CD4-positive, alpha-beta T cell treated with Interleukin-15 for 4 hours (primary cell): ENCODE data around the gene PDGFB.
"Not testable (repeated sequence)": the region's sequence is repeated elsewhere in the genome, so short reads cannot be mapped to it uniquely, and the experiment has no call there.

Experiments
- DNase-seq: peaks from one replicate; pipeline ENCODE4 v3.0.0-alpha.2; 2020; ENCODE audit warnings: low spot score

The PDGFB gene

DNA sequence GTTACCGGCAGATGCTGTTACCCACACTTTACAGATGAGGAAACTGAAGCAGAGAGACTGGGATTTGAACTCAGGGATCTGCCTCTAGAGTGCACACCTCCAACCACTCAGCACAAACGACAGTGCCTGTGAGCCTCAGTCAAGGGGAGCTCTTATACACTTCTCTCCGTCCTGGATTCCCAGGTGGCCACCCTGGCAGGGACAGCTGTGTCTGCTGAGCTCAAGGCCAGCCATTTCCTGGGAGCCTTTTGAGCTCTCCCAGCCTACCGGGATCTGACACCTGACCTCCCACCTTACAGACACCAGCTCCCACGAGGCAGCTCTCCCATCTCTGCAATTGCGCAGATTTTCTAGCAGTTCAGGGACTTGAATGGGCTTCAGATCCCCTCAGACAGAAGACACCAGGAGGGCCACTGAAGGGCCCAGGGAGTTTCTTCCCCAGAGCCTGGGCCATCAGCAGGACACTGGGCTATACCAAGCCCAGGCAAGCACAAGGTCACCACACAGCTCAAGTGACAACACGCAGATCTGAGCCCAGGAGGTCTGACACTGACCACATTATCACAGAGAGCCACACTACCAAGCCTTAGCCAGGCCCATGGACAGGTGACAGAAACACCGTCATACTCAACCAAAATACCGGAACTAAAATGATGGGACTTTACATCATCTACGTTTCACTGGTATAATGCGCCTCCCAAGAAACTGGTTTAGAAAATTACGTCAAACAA lies 17.1 kb downstream of the PDGFB start:
- no peak for DNase-seq

DNA sequence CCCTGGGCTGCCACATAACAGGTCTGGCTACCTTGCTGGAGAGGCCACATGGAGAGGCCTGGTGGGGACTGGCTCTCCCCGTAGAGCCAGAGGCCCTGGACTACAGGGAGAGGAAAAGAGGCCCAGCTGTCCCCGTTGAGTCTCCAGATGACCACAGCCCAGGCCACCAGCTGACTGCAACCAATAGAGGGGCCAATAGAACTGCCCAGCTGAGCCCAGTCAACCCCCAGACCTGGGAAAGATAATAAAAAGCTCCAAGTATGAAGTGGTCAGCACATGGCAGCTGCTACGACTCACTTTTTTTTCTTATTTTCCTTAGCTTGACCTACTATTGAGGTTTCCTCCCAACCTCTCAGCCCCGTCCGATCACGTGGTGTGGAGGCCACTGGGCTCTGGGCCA lies 18.4 kb downstream of the PDGFB start:
- DNase-seq: no peak

DNA sequence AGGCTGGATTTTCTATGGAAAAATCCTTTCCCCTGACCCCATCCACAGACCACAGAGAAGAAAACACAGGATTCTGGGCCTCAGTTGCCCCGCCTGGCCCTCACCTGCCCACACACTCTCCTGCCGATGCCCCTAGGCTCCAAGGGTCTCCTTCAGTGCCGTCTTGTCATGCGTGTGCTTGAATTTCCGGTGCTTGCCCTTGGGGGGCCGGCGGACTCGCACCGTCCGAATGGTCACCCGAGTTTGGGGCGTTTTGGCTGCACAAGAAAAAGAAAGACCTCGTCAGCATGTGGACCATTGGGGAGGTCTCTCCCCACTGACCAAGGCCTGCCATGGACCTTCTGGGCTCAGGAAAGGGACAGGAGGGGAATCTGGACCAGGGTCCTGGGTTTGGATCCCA lies 19.2 kb downstream of the PDGFB start:
- DNase-seq: no peak

DNA sequence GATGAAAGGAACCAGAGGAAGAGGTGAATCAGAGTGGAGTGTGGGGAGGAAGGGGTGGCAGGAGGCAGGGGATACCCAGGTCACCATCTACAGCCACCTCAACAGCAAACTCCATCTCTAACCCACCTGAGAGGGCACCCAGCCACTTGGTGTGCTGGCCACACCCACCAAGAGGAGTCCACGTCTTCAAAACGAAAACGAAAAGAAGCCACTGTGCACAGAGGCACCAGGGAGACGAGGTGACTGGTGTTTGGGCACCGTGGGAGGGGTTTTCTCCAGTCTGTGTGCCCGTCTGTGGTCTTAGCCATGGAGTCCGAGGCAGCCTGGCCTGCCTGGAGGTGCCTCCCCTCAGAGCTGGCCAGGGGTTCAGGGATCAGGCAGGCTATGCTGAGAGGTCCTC lies 20.2 kb downstream of the PDGFB start:
- DNase-seq: no peak

DNA sequence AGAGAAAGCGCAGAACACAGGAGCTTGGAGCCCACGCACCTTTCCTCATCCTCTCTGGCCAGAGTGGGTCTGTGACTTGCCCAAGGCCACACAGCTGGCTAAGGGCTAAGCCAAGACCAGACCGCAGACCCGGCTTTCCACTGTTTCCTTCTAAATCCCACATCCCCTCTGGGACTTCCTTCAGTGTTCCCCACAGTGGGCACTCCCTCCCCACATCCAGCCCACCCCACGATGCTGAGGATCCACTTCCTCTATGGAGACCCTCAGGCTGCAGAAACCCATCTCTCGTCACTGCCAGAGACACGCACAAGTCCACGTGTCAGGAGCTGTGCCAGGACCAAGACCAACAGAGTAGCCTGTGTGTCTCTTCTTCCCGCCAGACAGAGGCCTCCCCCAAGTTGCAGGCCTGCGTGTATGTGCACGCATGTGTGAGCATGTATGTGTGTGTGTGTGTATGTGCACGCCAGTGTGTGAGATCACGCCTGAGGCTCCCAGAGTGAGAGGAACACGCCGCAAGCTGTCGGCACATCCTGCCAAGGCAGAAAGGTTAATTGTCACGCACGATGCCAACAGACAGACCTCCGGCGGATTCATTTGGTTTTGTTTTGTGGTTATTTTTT lies 21.6 kb downstream of the PDGFB start:
- DNase-seq: no peak

DNA sequence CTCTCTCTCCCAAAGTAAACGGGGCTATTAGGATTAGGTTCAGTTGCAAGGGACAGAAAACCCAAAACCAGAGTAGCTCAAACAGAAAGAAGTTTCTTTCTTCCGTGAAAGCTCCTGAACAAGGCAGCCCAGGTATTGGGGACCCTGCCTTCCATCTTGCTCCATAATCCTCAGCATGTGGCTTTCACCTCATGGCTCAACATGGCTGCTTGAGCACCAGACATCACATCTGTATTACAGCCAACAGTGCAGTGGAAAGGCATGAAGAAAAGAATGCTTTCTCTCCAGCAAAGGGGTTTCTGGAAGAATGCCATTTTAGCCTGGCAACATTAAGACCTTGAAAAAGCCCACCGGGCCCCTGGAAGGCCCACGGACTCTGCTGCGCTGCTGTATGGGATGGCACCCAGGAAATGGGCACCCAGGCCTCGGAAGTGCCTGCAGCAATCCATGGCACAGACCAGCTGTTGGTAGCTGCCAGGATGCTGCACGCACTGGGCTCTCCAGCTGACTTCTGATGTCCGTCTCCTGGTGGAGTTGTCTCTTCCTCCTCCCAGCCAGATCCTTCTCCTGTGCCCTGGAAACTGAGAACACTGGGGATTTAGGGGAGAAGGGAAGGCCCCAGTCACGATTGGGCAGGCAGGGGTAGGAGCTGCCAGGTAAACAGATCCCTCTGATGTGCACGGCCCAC lies 22.6 kb downstream of the PDGFB start:
- DNase-seq: no peak

DNA sequence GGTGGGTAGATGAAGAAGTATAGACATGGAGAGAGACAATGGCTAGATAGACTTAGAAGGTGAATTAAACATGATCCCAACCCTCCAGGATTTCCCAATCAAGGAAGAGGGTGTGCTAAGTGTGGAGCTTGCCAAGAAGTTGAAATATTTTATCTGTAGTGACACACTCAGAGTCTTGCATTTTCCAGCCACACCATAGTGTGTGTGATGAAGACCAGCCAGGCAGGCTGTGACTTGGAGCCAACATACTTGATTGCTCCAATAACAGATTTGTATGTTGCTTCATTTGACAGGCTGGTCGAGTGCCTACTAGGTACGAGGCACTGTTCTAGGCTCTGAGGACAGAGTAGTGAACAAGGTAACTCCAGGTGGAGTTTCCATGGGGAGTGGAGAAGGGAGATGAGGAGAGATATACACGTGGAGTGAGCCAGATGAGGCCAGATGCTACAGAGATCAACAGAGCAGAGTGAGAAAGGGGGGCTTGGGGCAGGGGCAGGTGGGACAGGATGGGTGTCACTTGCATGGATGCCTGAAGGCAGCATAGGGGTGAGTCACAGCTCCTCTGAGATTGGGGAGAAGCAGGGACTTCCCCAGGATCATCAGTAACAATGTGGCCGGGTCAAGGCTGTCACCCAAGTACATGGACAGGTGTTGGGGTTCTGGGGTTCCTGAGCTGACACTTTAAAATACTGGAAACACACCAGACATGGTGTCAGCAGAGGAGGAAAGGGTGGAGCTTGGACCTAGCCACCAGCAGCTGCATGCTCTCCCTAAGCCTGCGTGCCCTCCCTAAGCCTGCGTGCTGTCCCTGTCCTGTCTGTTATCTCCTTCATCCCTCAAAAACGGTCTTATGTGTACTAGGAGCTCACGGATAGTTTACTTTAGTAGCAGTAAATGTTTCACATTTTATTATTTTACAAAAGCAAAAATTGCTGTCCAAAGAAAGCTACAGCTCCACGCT lies 23.6 kb downstream of the PDGFB start:
- DNase-seq: no peak

DNA sequence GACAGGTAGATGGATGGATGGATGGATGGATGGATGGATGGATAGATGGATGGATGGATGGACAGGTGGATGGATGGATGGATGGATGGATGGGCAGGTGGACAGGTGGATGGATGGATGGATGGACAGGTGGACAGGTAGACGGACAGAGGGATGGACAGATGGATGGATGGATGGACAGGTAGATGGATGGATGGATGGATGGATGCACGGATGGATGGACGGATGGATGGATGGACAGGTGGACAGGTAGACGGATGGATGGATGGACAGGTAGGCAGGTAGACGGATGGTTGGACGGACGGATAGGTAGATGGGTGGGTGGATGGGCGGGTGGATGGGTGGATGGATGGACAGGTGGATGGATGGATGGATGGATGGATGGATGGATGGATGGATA lies 24.3 kb downstream of the PDGFB start:
- DNase-seq: no peak

DNA sequence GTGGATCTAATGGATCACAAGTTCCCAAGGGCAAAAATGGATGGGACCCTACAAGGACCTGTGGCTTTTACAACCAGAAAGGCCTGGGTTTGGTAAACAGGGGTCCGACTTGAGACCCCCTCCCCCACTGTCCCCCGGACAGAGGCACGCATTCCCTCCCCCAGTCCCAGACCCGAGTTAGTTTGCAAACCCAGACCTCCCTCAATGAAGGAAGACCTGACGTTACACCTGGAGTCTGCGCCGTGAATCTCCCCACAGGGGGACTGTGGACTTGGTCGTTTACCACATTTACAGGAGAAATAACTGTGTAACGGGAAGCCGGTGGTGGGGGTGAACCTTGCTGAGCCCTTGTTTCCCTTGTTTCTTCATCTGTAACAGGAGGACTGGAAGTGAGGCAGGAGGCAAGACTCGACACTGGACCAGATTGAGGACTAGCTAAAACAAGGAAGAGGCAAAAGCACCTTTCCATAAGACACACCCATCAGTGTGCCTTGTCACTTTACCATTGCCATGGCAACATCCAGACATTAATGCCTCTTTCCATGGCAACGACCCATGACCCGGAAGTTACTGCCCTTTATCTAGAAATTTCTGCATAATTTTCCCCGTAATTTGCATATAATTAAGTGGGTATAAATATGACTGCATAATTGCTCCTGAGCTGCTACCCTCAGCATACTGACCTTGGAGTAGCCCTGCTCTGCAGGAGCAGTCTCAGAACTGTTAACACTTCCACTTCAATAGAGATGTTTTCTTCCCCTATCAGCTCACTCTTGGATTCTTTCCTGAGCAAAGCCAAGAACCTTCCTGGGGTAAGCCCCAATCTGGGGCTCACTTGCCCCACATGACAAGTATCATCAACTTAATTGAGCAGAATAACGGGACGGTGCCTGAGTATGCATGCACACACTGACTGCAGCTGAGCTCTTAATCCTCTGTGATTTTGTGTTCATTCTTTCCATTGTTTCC lies 25.4 kb downstream of the PDGFB start:
- DNase-seq: no peak

DNA sequence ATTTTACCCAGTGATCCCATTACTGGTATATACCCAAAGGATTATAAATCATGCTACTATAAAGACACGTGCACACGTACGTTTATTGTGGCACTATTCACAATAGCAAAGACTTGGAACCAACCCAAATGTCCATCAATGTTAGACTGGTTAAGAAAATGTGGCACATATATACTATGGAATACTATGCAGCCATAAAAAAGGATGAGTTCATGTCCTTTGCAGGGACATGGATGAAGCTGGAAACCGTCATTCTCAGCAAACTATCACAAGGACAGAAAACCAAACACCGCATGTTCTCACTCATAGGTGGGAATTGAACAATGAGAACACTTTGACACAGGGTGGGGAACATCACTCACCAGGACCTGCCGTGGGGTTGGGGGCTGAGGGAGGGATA lies 26.4 kb downstream of the PDGFB start:
- not testable (repeated sequence) for DNase-seq

DNA sequence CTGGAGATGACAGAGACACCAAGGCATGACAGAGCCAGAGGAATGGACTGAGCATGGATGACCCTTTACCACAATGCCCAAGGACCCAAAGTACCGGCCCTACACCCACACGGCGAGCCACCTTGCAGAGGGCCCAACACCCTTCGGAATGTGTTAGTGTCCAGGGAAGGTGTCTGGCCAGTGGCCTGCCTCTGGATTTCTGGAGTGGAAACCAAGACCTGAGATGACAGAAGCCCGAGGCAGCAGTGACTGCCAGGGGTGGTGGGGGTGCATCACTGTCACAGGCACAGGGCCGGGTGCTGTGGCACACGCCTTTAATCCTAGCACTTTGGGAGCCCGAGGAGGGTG lies 28.7 kb downstream of the PDGFB start:
- DNase-seq: no peak

DNA sequence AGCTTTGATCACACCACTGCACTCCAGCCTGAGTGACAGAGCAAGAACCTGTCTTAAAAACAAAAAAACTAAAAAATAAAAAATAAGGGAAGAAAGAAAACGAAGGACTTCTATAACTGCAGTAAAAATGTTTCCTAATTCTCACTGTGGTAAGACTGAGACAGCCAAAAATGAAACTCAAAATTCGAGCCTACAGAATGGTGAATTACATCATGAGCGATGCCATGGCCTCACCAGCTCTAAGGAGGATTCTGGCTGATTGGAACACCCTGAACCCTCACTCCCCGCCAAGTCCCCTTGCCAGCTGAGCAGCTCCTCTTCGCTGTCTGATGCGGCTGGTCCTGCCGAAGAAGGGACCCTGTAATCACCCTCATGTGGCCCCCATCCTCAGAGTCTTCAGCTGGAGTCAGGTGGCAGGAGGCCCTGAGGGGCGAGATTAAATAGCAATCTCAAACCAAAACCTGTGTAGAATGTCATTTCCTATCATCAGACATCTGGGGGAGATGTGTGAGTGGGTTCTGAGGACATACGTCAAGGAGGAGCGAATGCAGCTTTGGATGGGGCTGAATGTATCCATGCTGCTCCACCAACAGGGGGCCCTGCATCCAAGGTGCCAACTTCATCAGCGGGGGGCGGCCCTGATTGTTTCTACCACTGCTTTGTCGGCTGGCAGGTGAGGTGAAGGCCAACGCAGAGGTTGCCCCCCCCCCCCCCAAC lies 29.2 kb downstream of the PDGFB start:
- DNase-seq: peak; percentile 32

DNA sequence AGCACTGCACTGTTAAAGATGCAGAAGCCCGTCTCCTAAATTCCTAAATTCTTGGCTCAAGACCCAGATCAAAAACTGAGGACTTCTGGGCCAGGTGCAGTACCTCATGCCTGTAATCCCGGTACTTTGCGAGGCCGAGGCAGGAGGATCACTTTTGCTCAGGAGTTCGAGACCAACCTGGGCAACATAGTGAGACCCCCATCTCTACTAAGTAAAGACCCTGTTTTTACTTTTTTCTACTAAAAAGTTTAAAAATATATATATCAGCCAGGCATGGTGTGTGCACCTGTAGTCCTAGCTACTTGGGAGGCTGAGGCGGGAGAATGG lies 29.7 kb downstream of the PDGFB start:
- DNase-seq: no peak

DNA sequence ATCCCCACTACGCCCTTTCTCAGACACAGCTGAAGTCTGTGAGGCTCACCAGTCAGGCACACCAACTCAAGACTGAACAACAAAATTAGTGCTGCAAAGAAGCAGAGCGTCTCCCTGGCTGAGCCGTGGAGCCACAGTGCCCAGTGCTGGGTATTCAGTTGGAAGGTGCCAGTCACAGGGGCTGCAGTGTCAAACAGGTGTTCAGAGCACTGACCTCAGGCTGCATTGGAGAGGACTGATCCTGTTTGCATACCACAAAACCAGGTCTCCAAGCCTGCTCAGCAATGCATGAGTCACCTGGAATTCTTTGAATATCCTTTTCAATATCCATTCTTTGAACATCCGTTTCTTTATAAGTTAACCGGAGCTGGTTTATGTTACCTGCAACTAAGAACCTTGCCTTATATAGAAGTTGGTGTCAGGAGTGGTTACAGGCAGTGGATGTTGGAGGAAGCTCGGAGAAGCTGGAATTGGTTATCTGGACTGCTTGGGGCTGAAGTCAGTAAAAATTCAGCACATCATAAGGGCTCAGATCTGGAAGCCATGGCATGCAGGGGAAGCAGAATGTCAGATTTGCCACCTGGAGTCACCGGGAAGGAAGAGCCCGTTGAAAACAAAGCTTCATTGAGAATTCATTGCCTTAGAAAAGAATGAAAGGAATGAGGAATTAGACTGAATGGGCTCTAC lies 30.3 kb downstream of the PDGFB start:
- DNase-seq: no peak

DNA sequence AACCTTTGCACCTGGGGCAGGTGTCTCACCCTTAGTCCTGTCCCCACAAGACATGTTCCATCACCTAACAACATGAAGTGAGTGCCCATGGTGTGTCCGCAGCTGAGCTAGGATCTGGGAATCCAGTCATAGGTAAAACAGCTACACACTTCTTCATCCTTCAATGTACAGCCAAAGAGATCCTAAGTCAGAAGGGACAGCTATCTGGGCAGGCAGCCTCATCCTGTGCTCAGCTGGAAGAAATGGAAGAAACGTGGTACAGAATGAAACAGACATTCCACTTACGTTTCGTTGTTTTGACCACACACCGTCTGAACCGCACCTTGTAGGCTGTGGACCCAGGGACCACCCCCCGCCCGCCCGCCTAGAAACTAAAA lies 30.8 kb downstream of the PDGFB start:
- DNase-seq: no peak

DNA sequence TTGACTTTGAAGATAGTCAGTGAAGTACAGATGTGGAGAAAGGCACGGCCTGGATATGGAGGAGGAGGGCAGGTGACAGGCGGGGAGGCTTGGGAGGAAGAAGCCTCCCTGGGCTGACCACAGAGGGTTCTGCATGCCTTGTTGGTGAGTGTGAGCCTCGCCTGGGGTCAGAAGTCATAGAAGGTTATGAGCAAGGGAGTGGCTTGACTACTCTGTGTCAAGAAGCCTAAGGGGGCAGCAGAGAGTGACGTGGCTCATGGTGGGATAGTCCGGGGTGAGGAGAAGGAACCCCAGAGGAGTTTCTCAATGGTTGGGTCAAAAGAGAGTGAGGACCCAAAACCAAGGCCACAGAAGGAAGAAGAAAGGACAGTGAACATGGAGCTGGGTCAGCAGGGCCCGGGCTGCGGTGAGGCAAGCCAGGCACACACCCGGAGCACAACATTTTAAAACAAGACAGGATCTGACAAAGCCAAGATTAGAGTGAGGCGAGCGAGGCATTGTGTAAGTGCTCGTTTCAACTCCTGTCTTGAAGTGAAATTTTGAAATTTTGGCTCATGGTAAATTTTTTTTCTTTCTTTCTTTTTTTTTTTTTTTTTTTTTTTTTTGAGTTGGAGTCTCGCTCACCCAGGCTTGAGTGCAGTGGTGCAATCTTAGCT lies 31.9 kb downstream of the PDGFB start:
- DNase-seq: no peak

DNA sequence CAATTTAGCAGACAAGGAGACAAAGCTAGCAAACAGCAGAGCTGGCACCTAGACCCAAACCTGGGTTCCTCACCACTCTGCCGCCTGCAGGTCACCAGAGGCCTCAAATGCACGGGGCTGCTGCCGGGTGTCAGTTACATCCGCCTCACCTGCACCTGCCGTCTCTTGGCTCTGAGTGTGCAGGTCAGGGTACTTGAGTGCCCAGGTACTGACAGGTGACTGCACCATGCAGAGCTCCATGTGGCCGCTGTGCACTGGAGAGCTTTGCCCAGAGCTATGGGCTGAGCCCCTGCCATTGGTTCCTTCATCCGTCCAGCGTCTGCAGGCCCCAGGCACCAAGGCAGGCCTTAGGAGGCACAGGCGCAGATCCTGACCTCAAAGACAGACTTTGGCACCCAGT lies 35.0 kb downstream of the PDGFB start:
- DNase-seq: no peak

DNA sequence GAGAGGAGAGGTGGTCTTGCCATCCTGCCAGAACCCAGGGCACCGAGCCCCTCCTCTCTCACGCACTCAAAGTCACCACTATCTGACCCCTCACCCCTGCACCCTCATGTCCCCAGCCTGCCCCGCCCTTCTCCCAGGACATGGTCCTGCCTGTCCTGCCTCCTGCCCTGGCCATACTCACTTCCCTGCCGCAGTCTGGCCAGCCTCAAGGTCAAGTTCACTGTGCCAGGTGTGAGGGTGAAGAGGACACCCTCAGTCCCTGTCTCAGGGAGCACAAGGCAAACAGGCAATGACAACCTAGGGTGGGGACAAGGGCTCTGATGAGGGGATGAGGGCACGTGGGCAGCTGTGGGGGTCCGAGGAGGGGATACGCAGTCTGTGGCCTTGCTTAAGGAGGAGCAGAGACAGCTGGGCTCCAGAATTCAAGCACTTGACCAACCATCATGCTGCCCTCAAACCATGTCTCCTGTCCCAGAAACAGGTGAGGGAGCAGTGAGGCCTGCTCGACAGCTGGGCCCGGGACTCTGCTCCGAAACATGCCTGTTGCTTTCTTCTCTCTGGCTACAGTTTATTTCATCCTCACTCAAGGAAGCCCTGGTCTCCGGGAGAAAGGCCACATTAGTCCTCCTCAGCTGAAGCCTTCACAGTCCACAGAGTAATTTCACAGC lies 36.6 kb downstream of the PDGFB start:
- no peak for DNase-seq
